ENCODE data around the gene MAN1B1.

The MAN1B1 gene

DNA sequence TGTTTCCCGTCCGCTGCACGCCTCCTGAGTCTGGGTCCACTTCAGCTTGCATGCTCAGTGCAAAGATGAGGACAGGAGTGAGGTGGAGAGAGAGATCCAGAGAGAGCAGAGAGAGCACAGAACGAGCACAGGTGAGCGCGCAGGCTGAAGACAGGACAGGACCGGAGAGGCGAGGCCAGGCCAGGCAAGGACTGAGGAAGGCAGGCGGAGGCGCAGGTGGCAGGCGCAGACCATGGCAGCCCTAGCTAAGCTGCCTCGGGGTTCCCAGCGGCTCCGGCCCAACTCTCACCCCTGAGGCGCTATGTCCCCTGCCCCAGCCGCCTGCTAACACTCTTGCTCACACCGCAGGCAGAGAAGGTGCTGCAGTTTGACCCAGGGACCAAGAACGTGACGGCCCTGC lies 61.9 kb downstream of the MAN1B1 start:
- TF ChIP-seq TAF1 (IDR thresholded peaks at IDR 0.05; ENCODE audit: low read depth) (no peak), MAX (IDR thresholded peaks at IDR 0.05) (no peak), FOXM1 (IDR thresholded peaks at IDR 0.05; ENCODE audit: borderline replicate concordance, low read depth) (no peak), EP300 (IDR thresholded peaks at IDR 0.05; ENCODE audit: borderline replicate concordance) (no peak), YY1 (IDR thresholded peaks at IDR 0.05; ENCODE audit: low read depth) (no peak), REST (IDR thresholded peaks at IDR 0.05; ENCODE audit: low read depth) (no peak), CEBPB (IDR thresholded peaks at IDR 0.05) (no peak), EGR1 (IDR thresholded peaks at IDR 0.05) (no peak), ZBTB7A (IDR thresholded peaks at IDR 0.05; ENCODE audit: low read depth) (no peak), TCF12 (IDR thresholded peaks at IDR 0.05; ENCODE audit: low read depth) (no peak), RAD21 (IDR thresholded peaks at IDR 0.05; ENCODE audit: low read depth) (no peak), USF1 (IDR thresholded peaks at IDR 0.05) (no peak), TEAD4 (IDR thresholded peaks at IDR 0.05) (no peak), CREB1 (IDR thresholded peaks at IDR 0.05; ENCODE audit: low read depth) (no peak), NFIC (IDR thresholded peaks at IDR 0.05) (no peak)

GRCh38 chr9:137149363-137149762 lies 62.6 kb downstream of the MAN1B1 start:
- TF ChIP-seq CREB1 (IDR thresholded peaks at IDR 0.05; ENCODE audit: low read depth) (no peak), RAD21 (IDR thresholded peaks at IDR 0.05; ENCODE audit: low read depth) (no peak), TAF1 (IDR thresholded peaks at IDR 0.05; ENCODE audit: low read depth) (no peak), ZBTB7A (IDR thresholded peaks at IDR 0.05; ENCODE audit: low read depth) (no peak), USF1 (IDR thresholded peaks at IDR 0.05) (no peak), NFIC (IDR thresholded peaks at IDR 0.05) (no peak), CEBPB (IDR thresholded peaks at IDR 0.05) (no peak), FOXM1 (IDR thresholded peaks at IDR 0.05; ENCODE audit: borderline replicate concordance, low read depth) (no peak), REST (IDR thresholded peaks at IDR 0.05; ENCODE audit: low read depth) (no peak), EGR1 (IDR thresholded peaks at IDR 0.05) (no peak), TEAD4 (IDR thresholded peaks at IDR 0.05) (no peak), EP300 (IDR thresholded peaks at IDR 0.05; ENCODE audit: borderline replicate concordance) (no peak)

- TF ChIP-seq YY1 (IDR thresholded peaks at IDR 0.05; ENCODE audit: low read depth) (no peak), RAD21 (IDR thresholded peaks at IDR 0.05; ENCODE audit: low read depth) (no peak), MAX (IDR thresholded peaks at IDR 0.05) (no peak), CREB1 (IDR thresholded peaks at IDR 0.05; ENCODE audit: low read depth) (no peak), USF1 (IDR thresholded peaks at IDR 0.05) (no peak), CEBPB (IDR thresholded peaks at IDR 0.05) (no peak), REST (IDR thresholded peaks at IDR 0.05; ENCODE audit: low read depth) (no peak), EP300 (IDR thresholded peaks at IDR 0.05; ENCODE audit: borderline replicate concordance) (no peak), TCF12 (IDR thresholded peaks at IDR 0.05; ENCODE audit: low read depth) (no peak), FOXM1 (IDR thresholded peaks at IDR 0.05; ENCODE audit: borderline replicate concordance, low read depth) (no peak)
Observed at GRCh38 chr9:137149942-137150616, 63.3 kb downstream of the MAN1B1 start.

Data from Ishikawa (cell line).